ENCODE measurements around the gene ARVCF. TPM values are rescaled to one million over a fixed set of nuclear protein-coding genes. Genes with fewer than 3 reads are reported as not detected.

ARVCF gene
- total and polyA plus RNA-seq, 2 donors (not counting 3 experiments of a cell fraction or from before 2014, with no cell fraction given), result 81.3 to 105 TPM

- no peaks in the 10 kb centered on the region for H4K20me1 ChIP-seq (replicated peaks; ENCODE audit: control insufficient read depth, extremely low read depth, insufficient read depth, low read length)
- peak overlapping the region; percentile 19 for H2AFZ ChIP-seq (ENCODE audit: low read depth, low read length)
- DNase-seq (ENCODE audit: low read depth, low spot score), result peak; percentile 67
- ChIA-PET POLR2A (interaction anchor here (1.2 to 1.5 kb wide), 3 partner anchors 27 to 42 kb away, joined by 4 to 8 read pairs (median 6); no protein-coding TSS in a partner anchor), CTCF (interaction anchor here (0.9 to 7.3 kb wide), 24 partner anchors 9 to 283 kb away, joined by 3 to 304 read pairs (median 7); no protein-coding TSS in a partner anchor)
- no peaks in the 10 kb centered on the region for H3K9me1 ChIP-seq (replicated peaks; ENCODE audit: control insufficient read depth, extremely low read depth, insufficient read depth, low read length)
- intact Hi-C loops (cut with micrococcal nuclease), result loop anchor here (1.0 to 2.0 kb wide), 4 partner anchors 27 to 283 kb away; no protein-coding TSS in a partner anchor
- no peaks in the 10 kb centered on the region for H3K79me2 ChIP-seq (ENCODE audit: control insufficient read depth, insufficient read depth, low read length)
- no peaks in the 10 kb centered on the region for H3K9me3 ChIP-seq (replicated peaks; ENCODE audit: control insufficient read depth, insufficient read depth, low read length)
- TF ChIP-seq CTCF (IDR thresholded peaks at IDR 0.05; ENCODE audit: extremely low read depth in 1 of 2, insufficient read depth in 1 of 2, low read depth in 1 of 2, low read length in 2 of 2) (peak; percentile 91 to 97), MAX (IDR thresholded peaks at IDR 0.05; ENCODE audit: insufficient read depth, insufficient read length) (no peak)
- FAIRE-seq, result peak; percentile 77
- no peaks in the 10 kb centered on the region for H3K36me3 ChIP-seq (ENCODE audit: control insufficient read depth in 2 of 2, extremely low read depth in 1 of 2, insufficient read depth in 2 of 2, low read length in 2 of 2)
- H3K4me1 ChIP-seq (ENCODE audit: control insufficient read depth, extremely low read depth, insufficient read depth, low read length), result peaks cover 8% of the 10 kb centered on the region
- no TSS peak for BruUV-seq (replicated peaks)
- no peak overlapping the region for H3K9ac ChIP-seq (replicated peaks; ENCODE audit: extremely low read depth, insufficient read depth, low read length)
- no peak overlapping the region for H3K27ac ChIP-seq (ENCODE audit: insufficient read depth, low read depth, low read length)
- H3K4me3 ChIP-seq (replicated peaks in 1 of 3; ENCODE audit: insufficient read depth in 1 of 3, low read depth in 1 of 3, low read length in 3 of 3), result no peak overlapping the region
- dilution Hi-C loops (cut with MboI; ENCODE audit: extremely low pct_ligation_motif_present, low sequenced_read_pairs), result no loop called here
- H3K27me3 ChIP-seq (ENCODE audit: control insufficient read depth in 2 of 2, insufficient read depth in 2 of 2, low read length in 2 of 2), result no peaks in the 10 kb centered on the region
- H3K4me2 ChIP-seq (ENCODE audit: insufficient read depth, low read length), result no peak overlapping the region
Measured at GRCh38 chr22:20013382-20013871, 3.2 kb downstream of the ARVCF start.

- Histone ChIP-seq H3K9me3 (replicated peaks; ENCODE audit: control insufficient read depth, insufficient read depth, low read length) (no peaks in the 10 kb centered on the region), H3K4me2 (ENCODE audit: insufficient read depth, low read length) (no peak overlapping the region), H2AFZ (ENCODE audit: low read depth, low read length) (peak overlapping the region; percentile 19), H3K9ac (replicated peaks; ENCODE audit: extremely low read depth, insufficient read depth, low read length) (no peak overlapping the region), H3K4me1 (ENCODE audit: control insufficient read depth, extremely low read depth, insufficient read depth, low read length) (peaks cover 8% of the 10 kb centered on the region), H3K79me2 (ENCODE audit: control insufficient read depth, insufficient read depth, low read length) (no peaks in the 10 kb centered on the region), H4K20me1 (replicated peaks; ENCODE audit: control insufficient read depth, extremely low read depth, insufficient read depth, low read length) (no peaks in the 10 kb centered on the region), H3K27me3 (ENCODE audit: control insufficient read depth in 2 of 2, insufficient read depth in 2 of 2, low read length in 2 of 2) (no peaks in the 10 kb centered on the region), H3K27ac (ENCODE audit: insufficient read depth, low read depth, low read length) (no peak overlapping the region), H3K36me3 (ENCODE audit: control insufficient read depth in 2 of 2, extremely low read depth in 1 of 2, insufficient read depth in 2 of 2, low read length in 2 of 2) (no peaks in the 10 kb centered on the region), H3K9me1 (replicated peaks; ENCODE audit: control insufficient read depth, extremely low read depth, insufficient read depth, low read length) (no peaks in the 10 kb centered on the region), H3K4me3 (replicated peaks in 1 of 3; ENCODE audit: insufficient read depth in 1 of 3, low read depth in 1 of 3, low read length in 3 of 3) (no peak overlapping the region)
- CTCF ChIA-PET, result interaction anchor here (0.9 to 7.3 kb wide), 24 partner anchors 9 to 282 kb away, joined by 3 to 304 read pairs (median 7); no protein-coding TSS in a partner anchor
- BruUV-seq (replicated peaks), result no TSS peak
- no peak for TF ChIP-seq FOS (IDR thresholded peaks at IDR 0.05; ENCODE audit: borderline replicate concordance, insufficient read depth, low read length)
- dilution Hi-C loops (cut with MboI; ENCODE audit: extremely low pct_ligation_motif_present, low sequenced_read_pairs), result no loop called here
- DNase-seq (ENCODE audit: low read depth, low spot score) (no peak), FAIRE-seq (no peak)
- POLR2A ChIA-PET, result interaction anchor here (1.2 to 1.5 kb wide), 3 partner anchors 26 to 41 kb away, joined by 4 to 8 read pairs (median 6); no protein-coding TSS in a partner anchor
- intact Hi-C loops (cut with micrococcal nuclease), result loop anchor here (1.0 to 2.0 kb wide), 4 partner anchors 27 to 282 kb away; no protein-coding TSS in a partner anchor
Measured at GRCh38 chr22:20012741-20013331, 3.8 kb downstream of the ARVCF start.

Measured in endothelial cell of umbilical vein (primary cell).